ENCODE results near the gene SFRP2.

GRCh38 chr4:153794006-153794405 lies 5.1 kb upstream of the SFRP2 start:
- TF ChIP-seq CTCF (IDR thresholded peaks at IDR 0.05 in 4 of 5, conservative IDR thresholded peaks at IDR 0.05 in 1 of 5) (no peak), POLR2A (IDR thresholded peaks at IDR 0.05) (no peak)
